Stomach (tissue), 9 donors: ENCODE measurements around the gene SAXO1. TPM values are rescaled to one million over a fixed set of nuclear protein-coding genes. Genes with fewer than 3 reads are reported as not detected.
"Not testable (repeated sequence)": the region's sequence is repeated elsewhere in the genome, so short reads cannot be mapped to it uniquely, and the experiment has no call there.

Experiments used
- DNase-seq, 2 donors: peaks; one replicate each; pipeline versions ENCODE4 v3.0.0 to v3.0.0-alpha.2; 2013 to 2019
- H3K27ac ChIP-seq, 5 donors: fragments of 200-600 bp in 4 of 5; sonication (generic) in 4 of 5; one replicate each; pipeline ENCODE4 v1.5.1; 2013 to 2019; ENCODE audit warnings: mild to moderate bottlenecking in 1 of 5, moderate library complexity in 1 of 5
- H3K27me3 ChIP-seq, 3 donors: fragments of 200-600 bp; sonication (generic); one replicate each; pipeline ENCODE4 v1.5.1; 2017 to 2019; ENCODE audit warnings: mixed run types in 1 of 3
- H3K36me3 ChIP-seq, 4 donors: fragments of 200-600 bp; sonication (generic); 1 replicate in 3 of 4; 2 replicates in 1 of 4; pipeline ENCODE4 v1.5.1; 2016 to 2019
- H3K4me1 ChIP-seq, 4 donors: fragments of 200-600 bp; sonication (generic); one replicate each; pipeline ENCODE4 v1.5.1; 2016 to 2019
- H3K4me3 ChIP-seq, 4 donors: fragments of 200-600 bp; sonication (generic) in 3 of 4; one replicate each; pipeline ENCODE4 v1.5.1; 2016 to 2019; ENCODE audit warnings: mild to moderate bottlenecking in 1 of 4
- H3K9me3 ChIP-seq, 4 donors: fragments of 200-600 bp; sonication (generic); one replicate each; pipeline ENCODE4 v1.5.1; 2016 to 2019
- CTCF ChIP-seq, 7 experiments: fragments of 450-650 bp in 4 of 7; fragments of 200-600 bp in 3 of 7; sonication (generic) in 3 of 7; IDR thresholded peaks; one replicate each; pipeline ENCODE4 v1.5.1; 2016 to 2019; ENCODE audit warnings: antibody characterized with exemption in 7 of 7, control low read depth in 2 of 7, mild to moderate bottlenecking in 1 of 7
- EP300 ChIP-seq: sonication (generic); formaldehyde crosslinking; IDR thresholded peaks from one replicate; pipeline ENCODE4 v1.6.1; 2017; ENCODE audit warnings: antibody characterized with exemption
- POLR2A ChIP-seq, 4 donors: fragments of 450-650 bp; IDR thresholded peaks; one replicate each; pipeline ENCODE4 v1.6.1; 2016; ENCODE audit warnings: antibody characterized with exemption in 4 of 4, control low read depth in 2 of 4, mild to moderate bottlenecking in 1 of 4, moderate library complexity in 1 of 4
- POLR2AphosphoS5 ChIP-seq, 3 donors: sonication (generic); formaldehyde crosslinking; IDR thresholded peaks; one replicate each; pipeline ENCODE4 v1.6.1; 2016; ENCODE audit warnings: antibody characterized with exemption in 3 of 3
- WGBS, 5 donors: extraction: QIAGEN DNeasy Blood & Tissue Kit in 3 of 5; methylation state at CpG; one replicate each; pipeline versions ENCODE4 v1.1.5 to v1.1.7; 2013 to 2018; 5-methylcytosine and 5-hydroxymethylcytosine counted together
- intact Hi-C: fragments of 100-400 bp; cut with DNase I; formaldehyde crosslinking; loops from one replicate; pipeline ENCODE4 v1.15.1; 2023; ENCODE audit warnings: low total_unique reads
- polyA plus RNA-seq, 3 donors: library from polyadenylated mRNA; stranded (reverse); fragments of 200-250 nt; gene quantifications; one replicate each; pipeline ENCODE4 v1.2.3, GENCODE V29; 2013
- total RNA-seq, 5 donors: library from RNA; depleted of rRNA; stranded (reverse); fragments of >200 nt; gene quantifications; one replicate each; pipeline versions ENCODE4 v1.1.0 to v1.2.3, GENCODE V29; 2014 to 2016
- donor health status: healthy with polysubstance abuse.
- donor health status: Bipolar disorder and iron deficiency.
- donor health status: healthy.

SAXO1 gene
- total and polyA plus RNA-seq, 8 donors = 0.03 to 4.7 (median 0.12) TPM; not detected in 4

DNA sequence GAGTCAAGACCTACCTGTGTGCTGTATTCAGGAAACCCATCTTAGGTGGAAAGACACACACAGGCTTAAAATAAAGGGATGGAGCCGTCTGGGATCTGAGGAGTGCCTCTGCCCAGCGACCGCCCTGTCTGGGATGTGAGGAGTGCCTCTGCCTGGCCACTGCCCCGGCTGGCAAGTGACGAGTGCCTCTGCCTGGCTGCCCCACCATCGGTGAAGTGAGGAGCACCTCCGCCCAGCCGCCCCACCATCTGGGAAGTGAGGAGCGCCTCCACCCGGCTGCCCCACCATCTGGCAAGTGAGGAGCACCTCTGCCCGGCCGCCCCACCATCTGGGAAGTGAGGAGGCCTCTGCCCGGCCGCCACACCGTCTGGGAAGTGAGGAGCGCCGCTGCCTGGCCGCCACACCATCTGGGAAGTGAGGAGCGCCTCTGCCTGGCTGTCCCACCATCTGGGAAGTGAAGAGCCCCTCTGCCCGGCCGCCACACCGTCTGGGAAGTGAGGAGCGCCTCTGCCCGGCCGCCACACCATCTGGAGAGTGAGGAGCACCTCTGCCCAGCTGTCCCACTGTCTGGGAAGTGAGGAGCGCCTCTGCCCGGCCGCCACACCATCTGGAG is 33.7 kb downstream of the SAXO1 start:
- no peak for TF ChIP-seq POLR2A (IDR thresholded peaks at IDR 0.05)
- no peak for TF ChIP-seq CTCF (IDR thresholded peaks at IDR 0.05)
- no peak for TF ChIP-seq POLR2AphosphoS5 (IDR thresholded peaks at IDR 0.05)
- TF ChIP-seq EP300 = no peak
- H3K36me3 ChIP-seq = no peaks in the 10 kb centered on the region
- intact Hi-C loops = no loop called here
- peaks cover 0 to 8% (median 0%) of the 10 kb centered on the region in 4 donors for H3K9me3 ChIP-seq
- H3K27me3 ChIP-seq = no peaks in the 10 kb centered on the region
- whole genome bisulfite sequencing, 5 donors = 91 to 98% (median 95%) methylated on average over 22 to 28 of the region's 28 CpGs
- H3K4me3 ChIP-seq = no peak overlapping the region
- no peaks in the 10 kb centered on the region for H3K4me1 ChIP-seq
- H3K27ac ChIP-seq = no peak overlapping the region
- DNase-seq = no peak

GRCh38 chr9:18997151-18997550 is 35.9 kb downstream of the SAXO1 start:
- no peaks in the 10 kb centered on the region for H3K4me1 ChIP-seq
- H3K9me3 ChIP-seq = peaks cover 0 to 8% (median 0%) of the 10 kb centered on the region in 4 donors
- WGBS, 5 donors = 46 to 91% (median 75%) methylated on average over 2 of the region's 2 CpGs
- H3K4me3 ChIP-seq = no peak overlapping the region
- no peaks in the 10 kb centered on the region for H3K36me3 ChIP-seq
- no peaks in the 10 kb centered on the region for H3K27me3 ChIP-seq
- intact Hi-C loops = no loop called here
- DNase-seq = no peak
- H3K27ac ChIP-seq = no peak overlapping the region
- TF ChIP-seq POLR2AphosphoS5 (IDR thresholded peaks at IDR 0.05) = no peak

DNA sequence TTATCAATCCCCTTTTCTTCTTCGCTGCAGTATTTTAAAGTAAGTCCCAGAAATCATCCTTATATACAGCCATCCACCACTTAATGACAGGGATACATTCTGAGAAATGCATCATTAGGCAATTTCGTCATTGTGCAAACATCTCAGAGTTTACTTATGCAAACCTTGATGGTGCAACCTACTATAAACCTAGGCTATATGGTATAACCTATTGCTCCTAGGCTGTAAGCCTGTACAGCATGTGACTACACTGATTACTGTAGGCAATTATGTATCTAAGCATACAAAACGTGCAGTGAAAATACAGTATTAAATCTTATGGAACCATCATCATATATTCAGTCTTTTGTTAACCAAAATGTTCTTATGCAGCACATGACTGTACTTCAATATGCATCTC is 36.8 kb downstream of the SAXO1 start:
- no peak overlapping the region for H3K4me3 ChIP-seq
- 50 to 65% (median 59%) methylated on average over 3 of the region's 3 CpGs for WGBS, 5 donors
- H3K4me1 ChIP-seq = no peaks in the 10 kb centered on the region

DNA sequence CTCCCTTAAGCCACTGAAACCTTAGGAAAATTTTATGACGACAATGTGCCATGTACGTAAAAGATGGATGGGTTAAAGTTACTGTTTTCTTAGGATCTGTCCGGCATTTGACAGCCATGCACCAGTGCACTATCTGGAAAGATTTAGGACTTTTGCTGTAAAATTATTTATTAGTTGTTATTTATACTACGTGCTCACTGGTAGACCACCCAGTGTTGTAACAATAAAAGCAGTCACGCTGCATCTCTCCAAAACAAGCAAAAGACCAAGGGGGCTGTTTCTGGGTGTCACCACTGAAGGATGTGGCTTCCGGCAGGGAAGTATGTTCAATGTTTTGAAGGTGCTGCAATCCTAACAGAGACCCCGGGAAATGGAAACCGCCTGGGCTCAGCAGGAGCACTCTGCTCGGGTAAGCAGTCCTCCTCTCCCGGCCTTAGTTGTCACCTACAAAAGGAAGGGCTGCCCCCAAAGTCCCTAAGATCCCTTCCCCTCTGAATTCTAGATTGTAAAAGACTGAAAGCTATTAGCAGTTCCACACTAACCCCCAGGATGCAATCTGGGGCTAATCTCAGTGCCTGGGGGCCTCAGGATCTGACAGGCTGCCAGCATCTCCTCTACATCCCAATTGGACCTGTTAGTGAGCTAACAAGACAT is 38.6 kb downstream of the SAXO1 start:
- Histone ChIP-seq H3K4me3 (no peak overlapping the region), H3K36me3 (no peaks in the 10 kb centered on the region), H3K27ac (no peak overlapping the region), H3K4me1 (no peaks in the 10 kb centered on the region), H3K9me3 (no peaks in the 10 kb centered on the region), H3K27me3 (no peaks in the 10 kb centered on the region)
- WGBS, 5 donors = 72 to 81% (median 80%) methylated on average over 10 of the region's 10 CpGs
- DNase-seq = no peak
- intact Hi-C loops = no loop called here
- no peak for TF ChIP-seq POLR2A (IDR thresholded peaks at IDR 0.05)
- TF ChIP-seq CTCF (IDR thresholded peaks at IDR 0.05) = no peak
- TF ChIP-seq EP300 = no peak
- TF ChIP-seq POLR2AphosphoS5 (IDR thresholded peaks at IDR 0.05) = no peak

More for the DNA sequence above, 36.8 kb downstream of the SAXO1 start:
- Histone ChIP-seq H3K27ac (no peak overlapping the region), H3K9me3 (peaks cover 0 to 8% (median 0%) of the 10 kb centered on the region in 4 donors), H3K36me3 (no peaks in the 10 kb centered on the region), H3K27me3 (no peaks in the 10 kb centered on the region)
- TF ChIP-seq POLR2A (IDR thresholded peaks at IDR 0.05) = no peak
- no peak for TF ChIP-seq EP300
- no peak for TF ChIP-seq CTCF (IDR thresholded peaks at IDR 0.05)
- TF ChIP-seq POLR2AphosphoS5 (IDR thresholded peaks at IDR 0.05) = no peak
- intact Hi-C loops = no loop called here
- DNase-seq = no peak

DNA sequence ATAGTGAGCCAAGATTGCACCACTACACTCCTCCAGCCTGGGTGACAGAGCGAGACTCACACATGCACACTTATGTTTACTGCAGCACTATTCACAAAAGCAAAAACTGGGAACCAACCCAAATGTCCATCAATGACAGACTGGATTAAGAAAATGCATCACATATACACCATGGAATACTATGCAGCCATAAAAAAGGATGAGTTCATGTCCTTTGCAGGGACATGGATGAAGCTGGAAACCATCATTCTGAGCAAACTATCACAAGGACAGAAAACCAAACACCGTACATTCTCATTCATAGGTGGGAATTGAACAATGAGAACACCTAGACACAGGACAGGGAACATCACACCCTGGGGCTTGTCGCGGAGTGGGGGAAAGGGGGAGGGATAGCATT is 41.8 kb downstream of the SAXO1 start:
- DNase-seq, H3K9me3 ChIP-seq, intact Hi-C loops, H3K4me1 ChIP-seq, H3K4me3 ChIP-seq, H3K27ac ChIP-seq, H3K27me3 ChIP-seq, H3K36me3 ChIP-seq: not testable (repeated sequence)
- 96 to 100% (median 99%) methylated on average over 4 of the region's 4 CpGs for WGBS, 5 donors
